NCI-H187 (cell line): ENCODE measurements around the gene SMO.
"Not testable (repeated sequence)": the region's sequence is repeated elsewhere in the genome, so short reads cannot be mapped to it uniquely, and the experiment has no call there.

ENCODE experiments used
- DNase-seq, 2 experiments: peaks; one replicate each; lab custom pipeline; 2025; lab: John Stamatoyannopoulos, UW

The SMO gene

DNA sequence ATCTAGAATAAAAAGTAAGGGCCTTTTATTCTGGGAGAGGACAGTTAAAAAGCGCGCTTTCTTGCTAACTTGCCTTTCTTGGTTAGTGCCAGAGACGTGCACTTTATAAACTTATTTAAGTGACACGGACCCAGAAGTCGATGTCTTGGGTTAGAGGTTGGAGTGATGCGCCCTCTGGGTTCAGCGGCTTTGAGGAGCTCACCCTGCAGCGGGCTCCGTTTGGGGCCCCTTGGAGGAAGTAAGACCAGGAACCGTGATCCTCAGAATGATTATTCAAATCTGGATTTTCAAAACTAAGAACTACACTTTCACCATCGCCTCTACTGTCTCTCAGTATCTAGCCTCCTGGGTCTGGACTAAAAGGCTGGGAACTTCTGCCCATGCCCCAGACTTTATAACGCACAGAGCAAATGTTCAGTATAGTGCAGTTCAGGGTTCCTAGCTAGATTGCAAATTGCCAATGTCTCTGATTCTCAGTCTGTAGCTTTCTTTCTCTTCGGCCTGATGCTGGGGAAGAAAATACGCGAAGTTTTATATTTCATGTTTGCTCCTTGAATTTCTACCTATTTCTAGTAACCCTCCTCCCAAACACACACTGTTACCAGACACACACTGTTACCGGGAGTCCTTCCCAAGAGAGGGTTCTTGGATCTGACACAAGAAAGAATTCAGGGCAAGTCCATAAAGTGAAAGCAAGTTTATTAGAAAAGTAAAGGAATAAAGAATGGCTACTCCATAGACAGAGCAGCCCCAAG lies 18.6 kb upstream of the SMO start:
- DNase-seq = no peak

DNA sequence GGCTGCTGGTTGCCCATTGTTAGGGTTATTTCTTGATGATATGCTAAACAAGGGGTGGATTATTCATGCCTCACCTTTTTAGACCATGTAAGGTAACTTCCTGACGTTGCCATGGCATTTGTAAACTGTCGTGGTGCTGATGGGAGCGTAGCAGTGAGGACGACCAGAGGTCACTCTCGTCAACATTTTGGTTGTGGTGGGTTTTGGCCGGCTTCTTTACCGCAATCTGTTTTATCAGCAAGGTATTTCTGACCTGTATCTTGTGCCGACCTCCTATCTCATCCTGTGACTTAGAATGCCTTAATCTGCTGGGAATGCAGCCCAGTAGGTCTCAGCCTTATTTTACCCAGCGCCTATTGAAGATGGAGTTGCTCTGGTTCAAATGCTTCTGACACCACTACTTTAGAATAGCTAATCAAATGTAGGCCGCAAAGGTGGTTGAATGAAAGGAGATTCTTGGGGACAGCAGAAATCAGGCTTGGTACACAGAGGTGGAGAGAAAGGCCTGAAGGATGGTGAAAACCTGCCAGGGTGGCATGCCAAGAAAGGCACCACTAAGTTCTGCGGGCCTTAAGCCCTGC lies 17.9 kb upstream of the SMO start:
- DNase-seq = no peak

DNA sequence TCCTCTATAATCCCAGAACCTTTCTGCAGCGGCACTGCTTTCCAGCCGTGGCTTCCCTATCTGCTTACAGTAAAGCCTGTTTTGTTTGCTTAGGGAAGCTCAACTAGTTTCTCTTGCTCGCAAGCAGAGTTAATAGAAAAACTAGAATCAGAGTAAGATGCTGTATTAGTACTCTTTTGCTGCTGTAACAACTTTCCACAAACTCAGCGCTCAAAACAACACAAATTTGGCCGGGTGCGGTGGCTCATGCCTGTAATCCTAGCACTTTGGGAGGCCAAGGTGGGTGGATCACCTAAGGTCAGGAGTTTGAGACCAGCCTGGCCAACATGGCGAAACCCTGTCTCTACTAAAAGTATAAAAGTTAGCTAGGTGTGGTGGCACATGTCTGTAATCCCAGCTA lies 14.6 kb upstream of the SMO start:
- DNase-seq = not testable (repeated sequence)

DNA sequence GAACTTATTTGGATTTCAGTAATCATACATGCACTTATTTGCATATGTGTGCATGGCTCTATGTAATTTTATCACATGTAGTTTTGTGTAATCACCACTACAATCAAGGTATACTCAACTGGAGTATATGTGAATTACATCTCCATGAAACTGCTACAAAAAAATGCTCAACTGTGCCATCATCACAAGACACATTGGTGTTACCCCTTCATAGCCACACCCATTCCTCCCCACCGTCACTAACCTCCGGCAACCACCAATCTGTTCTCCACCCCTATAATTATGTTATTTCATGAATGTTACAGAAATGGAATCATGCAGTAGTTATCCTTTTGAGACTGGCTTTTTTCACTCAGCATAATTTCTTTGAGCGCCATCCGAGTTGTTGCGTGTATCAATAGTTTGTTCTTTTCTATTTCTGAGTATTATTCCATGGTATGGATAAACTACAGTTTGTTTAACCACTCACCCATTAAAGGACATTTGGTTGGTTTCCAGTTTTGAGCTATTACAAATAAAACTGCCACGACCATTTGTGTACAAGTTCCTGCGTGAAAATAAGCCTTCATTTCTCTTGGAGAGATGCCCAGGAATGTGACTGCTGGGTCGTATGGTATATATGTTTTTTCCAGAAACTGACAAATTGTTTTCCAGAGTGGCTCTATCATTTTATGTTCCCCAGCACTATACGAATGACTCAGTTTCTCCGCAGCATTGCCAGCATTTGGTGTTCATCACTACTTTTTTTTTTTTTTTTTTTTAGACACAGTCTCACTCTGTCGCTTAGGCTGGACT lies 11.3 kb upstream of the SMO start:
- DNase-seq = no peak

DNA sequence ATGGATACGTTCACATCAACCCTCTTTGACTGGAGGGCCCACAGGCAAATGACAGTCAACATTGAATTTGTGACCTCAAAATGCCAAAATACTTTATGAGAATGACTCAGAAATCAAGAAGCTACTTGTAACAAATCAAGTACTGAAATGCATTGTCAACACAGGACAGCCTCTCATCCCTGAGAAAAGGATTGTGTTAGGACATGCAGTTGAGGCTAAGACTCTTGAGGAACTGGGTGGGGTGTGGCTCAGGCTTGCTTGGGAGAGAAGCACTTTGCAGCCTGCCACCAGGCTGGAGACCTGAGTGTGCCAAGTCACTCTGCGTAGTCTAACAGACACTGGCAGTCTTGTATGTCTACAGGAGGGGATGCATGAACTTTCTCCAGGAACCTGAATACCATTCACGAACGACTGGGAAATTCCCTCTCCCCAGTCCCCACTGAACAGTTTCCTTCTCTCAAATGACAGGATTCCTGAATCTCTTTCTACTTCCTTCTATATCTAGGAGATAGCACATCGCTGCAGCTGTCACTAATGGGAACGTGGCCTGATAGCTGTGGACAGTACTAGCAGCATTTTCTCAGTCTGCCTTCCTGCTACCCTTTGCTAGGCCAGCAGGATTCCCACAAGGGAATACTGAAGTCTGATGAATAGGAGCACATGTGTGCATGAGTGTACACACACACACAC lies 3.3 kb upstream of the SMO start:
- DNase-seq = no peak

DNA sequence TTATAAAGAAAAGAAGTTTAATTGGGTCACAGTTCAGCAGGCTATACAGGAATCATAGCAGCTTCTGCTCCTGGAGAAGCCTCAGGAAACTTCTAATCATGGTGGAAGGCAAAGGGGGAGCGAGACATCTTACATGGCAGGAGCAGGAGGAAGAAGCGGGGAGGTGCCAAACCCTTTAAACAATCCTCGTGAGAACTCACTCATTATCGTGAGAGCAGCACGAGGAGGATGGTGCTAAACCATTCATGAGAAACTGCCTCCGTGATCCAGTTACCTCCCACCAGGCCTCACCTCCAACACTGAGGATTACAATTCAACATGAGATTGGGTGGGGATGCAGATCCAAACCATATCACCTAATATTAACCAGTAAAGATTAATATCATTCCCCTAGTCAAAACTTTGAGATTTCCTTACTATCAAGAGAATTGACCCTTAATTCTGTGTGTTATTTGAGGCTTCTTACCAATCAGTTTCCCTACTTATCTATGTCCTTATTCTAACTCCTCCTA lies 1.6 kb upstream of the SMO start:
- no peak for DNase-seq

DNA sequence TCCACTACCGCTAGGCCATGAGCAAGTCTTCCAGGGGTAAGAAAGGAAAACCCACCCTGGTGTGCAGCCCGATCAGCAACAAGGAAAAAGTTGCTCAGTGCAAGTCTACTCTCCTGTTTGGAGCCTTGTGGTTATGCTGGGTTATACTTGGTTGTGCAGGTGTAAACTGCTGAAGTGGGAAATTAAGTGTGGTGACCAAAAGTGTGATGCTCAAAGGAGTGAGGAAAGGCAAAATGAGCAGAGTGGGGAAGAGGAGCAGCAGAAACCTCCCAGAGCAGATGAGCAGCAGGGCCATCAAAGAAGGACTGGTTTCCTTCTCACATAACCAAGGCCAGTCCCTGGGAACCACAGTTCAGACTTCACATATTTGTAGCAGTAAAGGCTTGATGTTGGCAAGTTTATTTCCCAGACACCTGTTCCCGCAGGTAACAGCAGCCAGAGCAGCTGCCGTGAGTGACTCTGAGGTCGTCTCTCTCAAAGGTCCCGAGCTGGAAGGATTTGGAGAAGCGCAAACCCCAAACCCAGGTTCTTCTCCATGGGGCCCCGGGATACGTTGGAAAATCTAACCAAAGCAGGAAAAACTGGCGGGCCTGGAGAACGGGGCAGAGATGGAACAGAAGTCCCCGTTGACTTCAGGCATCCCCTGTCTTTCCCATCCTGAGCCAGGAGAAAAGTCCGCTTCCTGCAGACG lies 607 bp upstream of the SMO start:
- DNase-seq = no peak

DNA sequence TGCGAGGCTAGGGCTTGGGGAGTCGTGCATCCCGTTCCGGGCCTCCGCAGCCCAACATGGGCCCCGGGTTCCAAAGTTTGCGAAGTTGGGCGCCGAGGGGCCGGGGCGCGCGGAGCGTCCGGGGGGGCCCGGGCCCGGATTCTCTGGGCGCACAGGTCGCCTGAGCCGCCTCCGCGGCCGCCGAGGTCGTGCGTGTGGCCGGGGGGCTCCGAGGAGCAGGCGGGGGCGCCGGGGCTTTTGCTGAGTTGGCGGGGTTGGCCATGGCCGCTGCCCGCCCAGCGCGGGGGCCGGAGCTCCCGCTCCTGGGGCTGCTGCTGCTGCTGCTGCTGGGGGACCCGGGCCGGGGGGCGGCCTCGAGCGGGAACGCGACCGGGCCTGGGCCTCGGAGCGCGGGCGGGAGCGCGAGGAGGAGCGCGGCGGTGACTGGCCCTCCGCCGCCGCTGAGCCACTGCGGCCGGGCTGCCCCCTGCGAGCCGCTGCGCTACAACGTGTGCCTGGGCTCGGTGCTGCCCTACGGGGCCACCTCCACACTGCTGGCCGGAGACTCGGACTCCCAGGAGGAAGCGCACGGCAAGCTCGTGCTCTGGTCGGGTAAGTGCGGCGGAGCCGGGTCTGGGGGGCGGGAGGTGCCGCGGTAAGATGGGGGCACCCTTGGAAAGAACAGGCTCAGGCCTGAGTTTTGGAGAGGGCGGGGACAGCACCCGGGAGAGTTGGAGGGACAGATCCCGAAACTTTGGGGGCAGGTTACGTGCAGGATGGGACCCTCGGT lies 643 bp downstream of the SMO start:
- no peak for DNase-seq

DNA sequence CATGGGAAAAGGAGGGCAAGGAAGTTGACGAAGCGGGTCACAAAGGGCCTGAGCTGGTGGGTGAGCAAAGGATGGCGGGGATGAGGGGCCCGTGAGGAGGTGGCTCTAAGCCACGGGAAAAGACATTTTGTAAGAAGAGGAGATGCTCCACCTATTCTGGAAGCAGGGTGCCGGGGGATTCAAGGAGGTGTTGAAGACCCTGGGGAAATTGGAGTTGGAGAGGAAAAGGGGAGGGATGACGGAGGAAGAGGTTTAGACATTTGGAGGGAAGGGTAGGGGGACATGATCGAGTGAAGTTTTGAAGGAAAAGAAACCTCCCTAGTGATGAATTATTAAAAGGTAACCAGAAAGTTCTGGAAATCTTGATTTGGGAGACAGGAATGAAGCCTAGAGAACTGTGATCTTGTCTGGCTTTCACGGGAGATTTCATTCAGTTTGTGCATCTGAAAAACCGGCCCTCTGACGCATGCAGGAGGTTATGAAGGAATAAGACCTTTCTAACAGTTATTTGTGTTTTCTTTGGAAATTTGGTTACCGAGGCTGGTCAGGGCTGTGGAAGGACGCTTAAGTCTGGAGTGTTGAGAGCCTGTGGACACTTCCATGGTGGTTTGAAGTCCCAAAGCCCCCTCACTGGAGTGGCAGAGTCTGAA lies 1.4 kb downstream of the SMO start:
- DNase-seq = no peak

DNA sequence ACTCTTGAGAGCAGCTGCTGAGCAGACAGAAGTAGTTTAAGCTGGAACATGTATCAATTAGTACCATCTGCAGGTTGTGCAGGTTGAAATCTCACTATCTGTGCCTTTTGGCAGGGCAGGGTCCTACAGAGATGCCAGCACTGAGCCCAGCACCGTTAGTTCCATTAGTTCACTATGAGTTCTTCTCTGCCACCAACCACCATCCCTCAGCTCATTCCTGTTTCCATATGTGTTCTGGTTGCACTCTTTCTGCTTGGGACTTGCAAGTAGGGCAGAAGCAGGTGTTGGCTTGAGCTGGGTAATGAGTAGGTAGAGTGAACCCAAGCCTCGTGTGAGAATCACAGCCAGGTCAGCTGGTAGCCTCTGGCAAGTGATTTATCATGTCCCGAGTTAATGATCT lies 2.8 kb downstream of the SMO start:
- DNase-seq = no peak

DNA sequence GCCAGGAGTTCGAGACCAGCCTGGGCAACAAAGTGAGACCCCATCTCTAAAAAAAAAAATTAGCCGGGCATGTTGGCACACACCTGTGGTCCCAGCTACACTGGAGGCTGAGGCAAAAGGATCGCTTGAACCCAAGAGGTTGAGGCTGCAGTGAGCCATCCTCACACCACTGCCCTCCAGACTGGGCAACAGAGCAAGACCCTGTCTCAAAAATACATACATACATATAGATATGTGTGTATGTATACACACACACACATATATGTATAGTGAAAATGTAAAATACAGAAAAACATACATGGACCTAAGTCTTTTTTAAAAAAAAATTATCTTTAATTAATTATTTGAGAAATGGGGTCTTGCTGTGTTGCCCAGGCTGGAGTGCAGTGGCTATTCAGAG lies 5.5 kb downstream of the SMO start:
- no peak for DNase-seq

DNA sequence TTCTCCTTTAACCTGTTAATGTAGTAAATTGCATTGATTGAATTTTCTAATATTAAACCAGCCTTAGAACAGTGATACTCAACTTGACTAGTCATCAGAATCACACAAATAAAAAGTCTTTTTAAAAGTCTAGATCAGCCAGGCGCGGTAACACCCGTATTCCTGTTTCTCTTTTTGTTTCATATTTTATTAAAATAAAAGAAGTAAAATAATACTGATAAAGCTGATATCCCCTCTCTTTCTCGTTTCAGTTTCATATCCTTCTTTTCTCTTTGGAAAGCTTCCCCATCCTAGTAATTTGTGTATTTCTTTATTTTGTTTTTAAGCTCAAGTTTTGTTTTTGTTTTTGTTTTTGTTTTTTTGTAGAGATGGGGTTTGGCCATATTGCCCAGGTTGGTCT lies 9.3 kb downstream of the SMO start:
- no peak for DNase-seq

DNA sequence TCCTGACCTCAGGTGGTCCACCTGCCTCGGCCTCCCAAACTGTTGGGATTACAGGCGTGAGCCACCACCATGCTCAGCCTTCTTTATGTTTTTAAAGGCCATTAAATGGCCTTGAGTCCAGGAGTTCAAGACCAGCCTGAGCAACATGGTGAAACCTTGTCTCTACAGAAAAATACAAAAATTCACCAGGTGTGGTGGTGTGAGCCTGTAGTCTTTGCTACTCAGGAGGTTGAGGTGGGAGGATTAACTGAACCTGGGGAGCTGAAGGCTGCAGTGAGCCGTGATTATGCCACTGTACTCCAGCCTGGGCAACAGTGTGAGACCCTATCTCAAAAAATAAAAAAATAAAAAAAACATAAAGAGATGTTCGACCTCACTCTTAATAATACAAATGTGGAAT lies 11.0 kb downstream of the SMO start:
- no peak for DNase-seq

DNA sequence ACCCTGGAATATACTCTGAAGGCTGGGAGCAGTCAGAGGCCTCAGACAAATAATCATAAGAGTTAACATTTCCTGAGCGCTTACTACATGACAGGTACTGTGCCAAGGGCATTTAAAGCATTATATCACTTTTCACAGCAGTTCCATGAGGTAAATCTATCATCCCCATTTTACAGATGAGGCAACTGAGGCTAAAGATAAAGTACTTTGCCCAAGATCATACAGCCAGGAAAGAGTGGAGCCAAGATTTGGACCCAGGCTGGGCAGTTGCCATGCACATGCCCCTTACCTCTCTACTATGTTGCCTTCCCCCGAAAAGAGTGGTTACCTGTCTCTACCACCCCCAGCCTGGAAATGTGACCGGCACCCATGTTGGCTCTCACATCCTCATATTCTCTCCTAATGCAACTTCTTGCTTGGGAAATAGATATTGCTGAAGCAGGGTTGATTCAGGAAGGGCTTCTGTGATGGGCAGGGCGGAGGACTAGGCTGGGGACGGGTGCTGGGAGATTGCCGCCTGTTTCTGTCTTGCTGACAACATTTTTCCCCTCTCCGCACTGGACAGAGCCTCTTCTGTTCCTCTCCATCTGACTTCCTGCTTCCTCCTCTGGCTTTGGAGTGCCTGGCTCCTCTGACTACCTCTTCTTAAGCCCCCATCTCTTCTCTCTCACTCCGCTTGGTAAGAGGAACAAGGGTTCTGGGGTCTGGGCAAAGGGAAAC lies 13.8 kb downstream of the SMO start:
- no peak for DNase-seq

DNA sequence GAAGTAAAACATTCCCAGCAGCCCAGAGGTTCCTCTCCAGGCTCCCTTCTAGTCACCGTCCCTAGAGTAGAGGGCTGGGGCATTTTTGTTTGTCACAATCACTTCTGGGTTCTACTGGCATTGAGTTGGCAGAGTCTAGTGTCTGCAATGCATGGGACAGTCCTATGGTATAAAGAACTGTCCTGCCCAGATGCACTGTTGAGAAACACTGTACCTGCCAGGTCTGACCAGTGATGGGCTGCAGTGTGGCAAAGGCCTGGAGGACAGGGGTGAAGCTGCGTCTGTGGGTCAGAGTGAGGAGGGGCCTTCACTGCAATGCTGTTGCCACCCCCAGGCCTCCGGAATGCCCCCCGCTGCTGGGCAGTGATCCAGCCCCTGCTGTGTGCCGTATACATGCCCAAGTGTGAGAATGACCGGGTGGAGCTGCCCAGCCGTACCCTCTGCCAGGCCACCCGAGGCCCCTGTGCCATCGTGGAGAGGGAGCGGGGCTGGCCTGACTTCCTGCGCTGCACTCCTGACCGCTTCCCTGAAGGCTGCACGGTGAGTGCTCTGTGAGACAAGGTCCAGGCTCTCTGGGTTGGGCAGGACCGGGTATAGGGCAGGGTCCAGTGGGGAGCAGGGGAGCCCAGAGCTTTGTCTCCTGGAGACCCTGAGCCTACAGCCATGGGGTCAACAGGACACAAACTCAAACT lies 14.8 kb downstream of the SMO start:
- no peak for DNase-seq

DNA sequence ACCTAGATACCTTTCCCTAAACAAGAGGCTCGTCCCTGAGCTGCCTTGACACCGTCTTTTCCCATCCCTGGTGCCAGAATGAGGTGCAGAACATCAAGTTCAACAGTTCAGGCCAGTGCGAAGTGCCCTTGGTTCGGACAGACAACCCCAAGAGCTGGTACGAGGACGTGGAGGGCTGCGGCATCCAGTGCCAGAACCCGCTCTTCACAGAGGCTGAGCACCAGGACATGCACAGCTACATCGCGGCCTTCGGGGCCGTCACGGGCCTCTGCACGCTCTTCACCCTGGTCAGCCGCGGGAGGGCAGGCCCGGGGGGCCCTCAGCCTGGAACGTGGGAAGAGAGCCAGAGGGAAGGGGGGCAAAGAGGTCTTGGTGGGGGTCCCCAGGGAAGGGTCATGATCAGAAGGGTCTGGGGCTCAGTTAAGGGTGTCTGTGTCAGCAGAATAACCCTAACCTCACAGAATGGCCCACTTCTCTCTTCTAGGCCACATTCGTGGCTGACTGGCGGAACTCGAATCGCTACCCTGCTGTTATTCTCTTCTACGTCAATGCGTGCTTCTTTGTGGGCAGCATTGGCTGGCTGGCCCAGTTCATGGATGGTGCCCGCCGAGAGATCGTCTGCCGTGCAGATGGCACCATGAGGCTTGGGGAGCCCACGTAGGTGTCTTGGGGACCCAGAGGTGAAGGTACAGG lies 16.8 kb downstream of the SMO start:
- DNase-seq = no peak

DNA sequence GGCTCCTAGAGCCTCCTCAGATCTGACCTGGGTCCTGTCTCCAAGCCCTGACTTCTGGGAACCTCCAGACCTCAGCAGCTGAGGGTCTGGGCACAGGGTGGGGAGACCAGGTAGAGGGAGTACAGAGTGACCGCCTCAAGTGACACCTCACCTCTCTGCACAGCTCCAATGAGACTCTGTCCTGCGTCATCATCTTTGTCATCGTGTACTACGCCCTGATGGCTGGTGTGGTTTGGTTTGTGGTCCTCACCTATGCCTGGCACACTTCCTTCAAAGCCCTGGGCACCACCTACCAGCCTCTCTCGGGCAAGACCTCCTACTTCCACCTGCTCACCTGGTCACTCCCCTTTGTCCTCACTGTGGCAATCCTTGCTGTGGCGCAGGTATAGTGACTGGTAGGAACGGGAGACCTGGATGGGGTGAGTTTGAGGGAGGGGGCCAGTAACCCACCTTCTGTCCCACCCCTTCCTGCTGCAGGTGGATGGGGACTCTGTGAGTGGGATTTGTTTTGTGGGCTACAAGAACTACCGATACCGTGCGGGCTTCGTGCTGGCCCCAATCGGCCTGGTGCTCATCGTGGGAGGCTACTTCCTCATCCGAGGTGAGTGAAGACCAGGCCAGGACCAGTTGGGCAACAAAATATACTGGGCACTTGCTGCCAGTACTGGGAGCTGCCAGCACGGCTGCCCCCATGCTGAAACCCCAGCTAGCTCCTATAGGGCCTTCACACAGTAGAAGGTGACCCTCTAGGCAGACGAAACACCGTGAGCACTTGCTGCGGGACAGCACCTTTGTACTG lies 17.8 kb downstream of the SMO start:
- DNase-seq = no peak

DNA sequence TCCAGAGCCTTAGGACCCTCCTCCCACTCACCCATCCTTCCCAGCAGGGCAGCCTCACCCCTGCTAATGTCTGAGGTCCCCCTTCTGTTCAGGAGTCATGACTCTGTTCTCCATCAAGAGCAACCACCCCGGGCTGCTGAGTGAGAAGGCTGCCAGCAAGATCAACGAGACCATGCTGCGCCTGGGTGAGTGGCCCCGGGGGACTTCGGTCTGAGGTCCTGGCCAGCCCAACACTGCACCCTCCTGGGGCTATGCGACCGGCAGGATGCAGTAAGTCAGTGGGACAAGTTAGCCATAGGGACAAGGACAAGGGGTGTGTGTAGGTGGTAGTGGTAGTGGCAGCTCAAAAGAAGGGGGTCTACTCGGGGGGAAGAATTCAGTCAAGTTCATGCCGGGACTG lies 20.2 kb downstream of the SMO start:
- DNase-seq = no peak
